VCaP (cell line): ENCODE results near the gene MISFA.

Experiments used
- H3K27ac ChIP-seq: fragments of 450-650 bp; 2 replicates; pipeline ENCODE4 v1.5.1; 2017
- TF ChIP-seq, protein P1 (sequence below): fragments of 450-650 bp; conservative IDR thresholded peaks from 2 replicates; pipeline ENCODE4 v1.5.1; 2017; ENCODE audit warnings: mild to moderate bottlenecking, moderate library complexity

MISFA gene

GRCh38 chr11:18608376-18608775, 8.8 kb downstream of the MISFA start:
- TF ChIP-seq, protein P1, sequence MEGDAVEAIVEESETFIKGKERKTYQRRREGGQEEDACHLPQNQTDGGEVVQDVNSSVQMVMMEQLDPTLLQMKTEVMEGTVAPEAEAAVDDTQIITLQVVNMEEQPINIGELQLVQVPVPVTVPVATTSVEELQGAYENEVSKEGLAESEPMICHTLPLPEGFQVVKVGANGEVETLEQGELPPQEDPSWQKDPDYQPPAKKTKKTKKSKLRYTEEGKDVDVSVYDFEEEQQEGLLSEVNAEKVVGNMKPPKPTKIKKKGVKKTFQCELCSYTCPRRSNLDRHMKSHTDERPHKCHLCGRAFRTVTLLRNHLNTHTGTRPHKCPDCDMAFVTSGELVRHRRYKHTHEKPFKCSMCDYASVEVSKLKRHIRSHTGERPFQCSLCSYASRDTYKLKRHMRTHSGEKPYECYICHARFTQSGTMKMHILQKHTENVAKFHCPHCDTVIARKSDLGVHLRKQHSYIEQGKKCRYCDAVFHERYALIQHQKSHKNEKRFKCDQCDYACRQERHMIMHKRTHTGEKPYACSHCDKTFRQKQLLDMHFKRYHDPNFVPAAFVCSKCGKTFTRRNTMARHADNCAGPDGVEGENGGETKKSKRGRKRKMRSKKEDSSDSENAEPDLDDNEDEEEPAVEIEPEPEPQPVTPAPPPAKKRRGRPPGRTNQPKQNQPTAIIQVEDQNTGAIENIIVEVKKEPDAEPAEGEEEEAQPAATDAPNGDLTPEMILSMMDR, result no peak
- H3K27ac ChIP-seq, result no peak overlapping the region

- H3K27ac ChIP-seq, result no peak overlapping the region
- TF ChIP-seq, protein P1, result no peak
Measured at GRCh38 chr11:18611196-18611595, 11.6 kb downstream of the MISFA start.

DNA sequence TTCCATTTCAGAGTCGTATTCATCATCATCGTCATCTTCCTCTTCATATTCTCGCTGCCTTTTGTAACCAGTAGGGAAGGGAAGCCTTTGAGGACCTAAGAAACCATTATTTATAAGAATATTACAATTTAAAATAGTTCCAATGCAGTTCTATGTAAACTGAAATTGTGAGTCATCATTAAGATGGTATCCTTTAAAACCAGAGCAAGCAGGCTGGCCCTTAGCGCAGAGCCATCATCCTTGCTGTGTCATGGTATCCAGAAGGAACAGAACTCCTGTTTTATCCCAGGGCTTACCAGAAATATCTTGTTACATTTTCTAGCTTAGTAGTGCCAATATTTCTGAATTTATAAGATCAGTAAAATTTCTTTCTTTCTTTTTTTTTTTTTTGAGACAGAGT, 12.8 kb downstream of the MISFA start:
- TF ChIP-seq, protein P1, result no peak
- no peak overlapping the region for H3K27ac ChIP-seq

DNA sequence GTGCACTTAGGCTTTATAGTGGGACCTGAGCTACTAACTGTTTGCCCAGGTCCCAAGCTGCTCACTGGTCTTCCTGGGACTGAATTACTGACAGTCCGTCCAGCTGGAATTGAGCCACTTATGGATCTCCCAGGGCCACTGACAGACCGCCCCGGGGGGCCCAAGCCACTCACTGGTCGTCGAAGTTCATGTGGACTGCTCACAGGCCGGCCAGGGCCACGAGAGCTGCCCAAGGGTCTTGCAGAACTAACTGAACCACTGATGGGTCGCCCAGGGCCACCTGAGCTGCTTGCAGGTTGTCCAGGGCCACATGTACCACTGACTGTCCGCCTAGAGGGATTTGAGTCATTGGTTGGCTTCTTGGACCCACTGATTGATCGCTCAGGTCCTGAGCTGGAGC, 15.1 kb downstream of the MISFA start:
- TF ChIP-seq, protein P1, result no peak

GRCh38 chr11:18615628-18616392, 16.2 kb downstream of the MISFA start:
- no peak overlapping the region for H3K27ac ChIP-seq
- TF ChIP-seq, protein P1, result no peak

More for the DNA sequence above, 15.1 kb downstream of the MISFA start:
- no peak overlapping the region for H3K27ac ChIP-seq

DNA sequence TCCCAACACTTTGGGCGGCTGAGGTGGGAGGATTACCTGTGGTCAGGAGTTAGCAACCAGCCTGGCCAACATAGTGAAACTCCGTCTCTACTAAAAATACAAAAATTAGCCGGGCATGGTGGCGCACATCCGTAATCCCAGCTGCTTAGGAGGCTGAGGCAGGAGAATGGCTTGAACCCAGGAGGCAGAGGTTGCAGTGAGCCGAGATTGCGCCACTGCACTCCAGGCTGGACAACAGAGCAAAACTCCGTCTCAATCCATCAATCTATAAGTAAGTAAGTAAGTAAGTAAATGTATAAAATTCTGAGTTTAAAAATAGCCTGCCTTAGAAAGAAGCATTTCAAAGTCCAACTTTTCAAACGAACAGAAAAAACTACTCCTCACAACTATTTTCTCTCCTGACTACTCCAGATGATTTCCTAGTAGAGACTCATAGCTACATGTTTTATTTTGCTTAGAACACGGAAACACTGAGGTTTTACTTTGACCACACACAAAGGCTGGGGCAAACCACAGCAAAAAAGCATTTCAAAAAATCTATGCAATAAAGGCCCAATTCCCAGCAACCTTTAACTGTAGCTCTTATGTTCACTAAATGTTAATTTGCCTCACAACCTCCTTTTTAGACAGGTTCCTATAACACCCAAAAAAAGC, 18.2 kb downstream of the MISFA start:
- TF ChIP-seq, protein P1, result no peak
- no peak overlapping the region for H3K27ac ChIP-seq

DNA sequence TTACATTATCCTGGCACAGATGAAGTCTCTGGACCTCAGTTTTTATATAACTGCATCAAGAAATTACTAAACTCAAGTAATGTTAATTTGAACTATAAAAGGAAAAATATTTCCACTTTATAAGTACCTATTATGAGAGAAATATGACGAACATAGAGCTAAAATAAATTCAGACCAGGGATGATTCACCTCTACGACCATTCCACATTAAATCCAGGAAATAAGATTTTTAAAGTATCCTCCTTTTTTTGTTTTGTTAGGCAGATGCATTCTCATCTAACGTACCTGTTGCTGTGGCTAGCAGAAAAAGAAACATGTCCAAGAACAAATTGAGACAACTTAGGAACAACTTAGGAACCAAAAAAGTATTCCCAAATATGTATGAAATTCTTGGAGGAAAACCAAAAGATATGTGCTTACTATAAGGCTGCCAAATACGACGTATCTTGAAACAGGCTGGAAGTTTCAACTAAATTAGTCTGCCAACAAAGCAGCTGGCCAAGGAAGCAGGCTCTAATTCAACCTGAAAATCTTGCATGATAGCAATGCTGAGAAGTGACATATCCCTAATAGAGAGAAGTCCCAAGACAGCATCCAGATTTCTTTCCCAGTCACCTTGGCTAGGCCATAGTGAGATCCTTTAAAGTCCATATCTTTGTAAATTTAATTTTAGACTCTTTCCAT, 18.9 kb downstream of the MISFA start:
- no peak overlapping the region for H3K27ac ChIP-seq
- TF ChIP-seq, protein P1, result no peak
